HEK293 (cell line): ENCODE measurements around the gene ADGRF4.

Source experiments
- CTCF ChIA-PET: fragments of 350-600 bp; formaldehyde crosslinking; extraction: SDS; loops from one replicate; lab custom pipeline; 2021; ENCODE audit warnings: antibody characterized with exemption; lab: Yijun Ruan, JAX
- POLR2A ChIA-PET: fragments of 300-600 bp; formaldehyde crosslinking; extraction: SDS; loops from one replicate; lab custom pipeline; 2020; ENCODE audit warnings: antibody characterized with exemption, inconsistent platforms; lab: Yijun Ruan, JAX
- H3K27ac ChIP-seq: fragments of 200-500 bp; sonication (Bioruptor generic); 2 replicates; pipeline ENCODE4 v1.5.1; 2014; ENCODE audit warnings: low read depth, low read length, control low read depth, inconsistent platforms; ENCODE audit errors: extremely low read depth
- H3K36me3 ChIP-seq, 2 experiments: fragments of 200-500 bp in 1 of 2; sonication (Bioruptor generic) in 1 of 2; 1 replicate in 1 of 2; 2 replicates in 1 of 2; pipeline ENCODE4 v1.5.1; 2014 to 2017; ENCODE audit warnings: inconsistent platforms in 2 of 2, low read length in 2 of 2; ENCODE audit not compliant: control insufficient read depth in 2 of 2, insufficient read depth in 1 of 2
- H3K4me1 ChIP-seq: fragments of 200-500 bp; sonication (Bioruptor generic); 2 replicates; pipeline ENCODE4 v1.5.1; 2014; ENCODE audit warnings: mild to moderate bottlenecking, low read length, inconsistent platforms; ENCODE audit not compliant: control insufficient read depth, insufficient read depth
- H3K4me3 ChIP-seq: 2 replicates; pipeline ENCODE4 v1.5.1; 2011; ENCODE audit warnings: low read depth, mild to moderate bottlenecking, control low read depth, low read length, moderate library complexity
- H3K9me3 ChIP-seq: fragments of 200-500 bp; sonication (Bioruptor generic); 2 replicates; pipeline ENCODE4 v1.5.1; 2014; ENCODE audit warnings: low read depth, low read length, inconsistent platforms; ENCODE audit not compliant: control insufficient read depth, insufficient read depth
- GLI4 ChIP-seq: fragments of 450-650 bp; formaldehyde crosslinking; IDR thresholded peaks from 2 replicates; pipeline ENCODE4 v1.5.1; 2016; ENCODE audit warnings: missing biosample characterization, missing genetic modification characterization
- PRDM1 ChIP-seq: fragments of 450-650 bp; formaldehyde crosslinking; IDR thresholded peaks from 2 replicates; pipeline ENCODE4; 2016; ENCODE audit warnings: missing biosample characterization, missing genetic modification characterization
- PRDM10 ChIP-seq: fragments of 450-650 bp; formaldehyde crosslinking; IDR thresholded peaks from 2 replicates; pipeline ENCODE4 v1.5.1; 2016; ENCODE audit warnings: missing biosample characterization, missing genetic modification characterization
- PRDM6 ChIP-seq: fragments of 450-650 bp; formaldehyde crosslinking; IDR thresholded peaks from 2 replicates; pipeline ENCODE4 v1.5.1; 2017; ENCODE audit warnings: missing biosample characterization, missing genetic modification characterization
- SCRT2 ChIP-seq: fragments of 450-650 bp; formaldehyde crosslinking; IDR thresholded peaks from 2 replicates; pipeline ENCODE4 v1.5.1; 2016; ENCODE audit warnings: missing biosample characterization, missing genetic modification characterization
- TSHZ1 ChIP-seq: fragments of 450-650 bp; formaldehyde crosslinking; IDR thresholded peaks from 2 replicates; pipeline ENCODE4 v1.5.1; 2016; ENCODE audit warnings: missing biosample characterization, missing genetic modification characterization, borderline replicate concordance
- ZBTB20 ChIP-seq: fragments of 450-650 bp; formaldehyde crosslinking; IDR thresholded peaks from 2 replicates; pipeline ENCODE4 v1.5.1; 2016; ENCODE audit warnings: missing biosample characterization, missing genetic modification characterization
- ZBTB8A ChIP-seq: fragments of 450-650 bp; formaldehyde crosslinking; IDR thresholded peaks from 2 replicates; pipeline ENCODE4 v1.5.1; 2016; ENCODE audit warnings: missing biosample characterization, missing genetic modification characterization
- ZFP3 ChIP-seq: fragments of 450-650 bp; formaldehyde crosslinking; IDR thresholded peaks from 2 replicates; pipeline ENCODE4 v1.5.1; 2016; ENCODE audit warnings: low read depth, missing biosample characterization, missing genetic modification characterization
- ZNF132 ChIP-seq: fragments of 450-650 bp; formaldehyde crosslinking; IDR thresholded peaks from 2 replicates; pipeline ENCODE4 v1.5.1; 2017; ENCODE audit warnings: missing biosample characterization, missing genetic modification characterization, borderline replicate concordance
- ZNF2 ChIP-seq: fragments of 450-650 bp; formaldehyde crosslinking; IDR thresholded peaks from 2 replicates; pipeline ENCODE4 v1.5.1; 2016; ENCODE audit warnings: missing biosample characterization, missing genetic modification characterization
- ZNF202 ChIP-seq: fragments of 450-650 bp; formaldehyde crosslinking; IDR thresholded peaks from 2 replicates; pipeline ENCODE4 v1.5.1; 2016; ENCODE audit warnings: missing biosample characterization, missing genetic modification characterization, borderline replicate concordance
- ZNF214 ChIP-seq: fragments of 450-650 bp; formaldehyde crosslinking; IDR thresholded peaks from 2 replicates; pipeline ENCODE4 v1.5.1; 2017; ENCODE audit warnings: missing biosample characterization, mild to moderate bottlenecking, missing genetic modification characterization, borderline replicate concordance
- ZNF248 ChIP-seq: fragments of 450-650 bp; formaldehyde crosslinking; IDR thresholded peaks from 2 replicates; pipeline ENCODE4 v1.5.1; 2017; ENCODE audit warnings: missing biosample characterization, missing genetic modification characterization
- ZNF26 ChIP-seq: fragments of 450-650 bp; formaldehyde crosslinking; IDR thresholded peaks from 2 replicates; pipeline ENCODE4 v1.5.1; 2016; ENCODE audit warnings: missing biosample characterization, missing genetic modification characterization
- ZNF302 ChIP-seq: fragments of 450-650 bp; formaldehyde crosslinking; IDR thresholded peaks from 2 replicates; pipeline ENCODE4 v1.5.1; 2016; ENCODE audit warnings: missing biosample characterization, missing genetic modification characterization, low read depth
- ZNF529 ChIP-seq: fragments of 450-650 bp; formaldehyde crosslinking; IDR thresholded peaks from 2 replicates; pipeline ENCODE4 v1.5.1; 2017; ENCODE audit warnings: missing genetic modification characterization, missing biosample characterization; ENCODE audit not compliant: insufficient replicate concordance
- ZNF530 ChIP-seq: fragments of 450-650 bp; formaldehyde crosslinking; IDR thresholded peaks from 2 replicates; pipeline ENCODE4 v1.5.1; 2016; ENCODE audit warnings: low read depth, missing biosample characterization, missing genetic modification characterization
- ZNF626 ChIP-seq: fragments of 450-650 bp; sonication (Bioruptor Pico); formaldehyde crosslinking; IDR thresholded peaks from 2 replicates; pipeline ENCODE4 v1.5.1; 2018; ENCODE audit warnings: missing biosample characterization, missing genetic modification characterization, inconsistent platforms
- ZNF639 ChIP-seq: fragments of 450-650 bp; formaldehyde crosslinking; IDR thresholded peaks from 2 replicates; pipeline ENCODE4 v1.5.1; 2016; ENCODE audit warnings: missing biosample characterization, missing genetic modification characterization
- ZNF660 ChIP-seq: fragments of 450-650 bp; IDR thresholded peaks from 2 replicates; pipeline ENCODE4 v1.5.1; 2018; ENCODE audit warnings: missing biosample characterization, mild to moderate bottlenecking, missing genetic modification characterization
- ZNF747 ChIP-seq: fragments of 450-650 bp; formaldehyde crosslinking; IDR thresholded peaks from 2 replicates; pipeline ENCODE4 v1.5.1; 2016; ENCODE audit warnings: missing biosample characterization, missing genetic modification characterization
- ZNF777 ChIP-seq: fragments of 450-650 bp; formaldehyde crosslinking; IDR thresholded peaks from 2 replicates; pipeline ENCODE4 v1.5.1; 2017; ENCODE audit warnings: missing biosample characterization, missing genetic modification characterization, borderline replicate concordance
- ZSCAN30 ChIP-seq: fragments of 450-650 bp; IDR thresholded peaks from 2 replicates; pipeline ENCODE4 v1.5.1; 2018; ENCODE audit warnings: missing biosample characterization, mild to moderate bottlenecking, missing genetic modification characterization, moderate library complexity
- ZXDB ChIP-seq: fragments of 450-650 bp; formaldehyde crosslinking; IDR thresholded peaks from 2 replicates; pipeline ENCODE4 v1.5.1; 2016; ENCODE audit warnings: missing biosample characterization, missing genetic modification characterization

The ADGRF4 gene

GRCh38 chr6:47718571-47718970 lies 20.2 kb downstream of the ADGRF4 start:
- ChIA-PET POLR2A (no interaction called here), CTCF (interaction anchor here (1.0 to 1.3 kb wide), 2 partner anchors 9 to 15 kb away, joined by 3 to 4 read pairs; no protein-coding TSS in a partner anchor)
- H3K4me3 ChIP-seq, result no peak overlapping the region
- no peak overlapping the region for H3K27ac ChIP-seq
- peaks cover 16% of the 10 kb centered on the region for H3K4me1 ChIP-seq
- no peaks in the 10 kb centered on the region for H3K9me3 ChIP-seq
- TF ChIP-seq ZNF530 (tag by site-specific recombination), result no peak
- no peak for TF ChIP-seq ZNF777 (tag by site-specific recombination)
- peak; percentile 52; the same call in 1 of the 2 replicates for TF ChIP-seq ZNF26 (tag by site-specific recombination)
- no peak for TF ChIP-seq ZSCAN30
- peak; percentile 45; the same call in 1 of the 2 replicates for TF ChIP-seq SCRT2
- TF ChIP-seq ZNF747 (tag by site-specific recombination), result no peak
- TF ChIP-seq ZNF214, result no peak
- no peaks in the 10 kb centered on the region for H3K36me3 ChIP-seq

- CTCF ChIA-PET, result interaction anchor here (0.8 to 1.4 kb wide), 3 partner anchors 87 to 623 kb away, joined by 3 to 8 read pairs (median 4); no protein-coding TSS in a partner anchor
- no peak for TF ChIP-seq ZFP3 (tag by site-specific recombination)
- TF ChIP-seq ZBTB20 (tag by site-specific recombination), result no peak
- TF ChIP-seq ZNF660 (tag by site-specific recombination), result no peak
- no peak for TF ChIP-seq ZBTB8A
- no peak for TF ChIP-seq PRDM1 (tag by site-specific recombination)
- no peak for TF ChIP-seq ZNF2 (tag by site-specific recombination)
- TF ChIP-seq ZNF529 (tag by site-specific recombination), result no peak
- TF ChIP-seq TSHZ1 (tag by site-specific recombination), result no peak
- no peak for TF ChIP-seq ZXDB (tag by site-specific recombination)
- TF ChIP-seq ZNF248 (tag by site-specific recombination), result no peak
- no peak for TF ChIP-seq ZNF626 (tag by site-specific recombination)
- TF ChIP-seq PRDM10 (tag by site-specific recombination), result no peak
- no peak for TF ChIP-seq ZNF302 (tag by site-specific recombination)
- TF ChIP-seq ZNF202 (tag by site-specific recombination), result no peak
- no peak for TF ChIP-seq ZNF132 (tag by site-specific recombination)
- TF ChIP-seq PRDM6, result no peak
- TF ChIP-seq ZNF639, result no peak
- TF ChIP-seq GLI4, result no peak
Observed at GRCh38 chr6:47721189-47721588, 22.8 kb downstream of the ADGRF4 start.

More at GRCh38 chr6:47721189-47721588, 22.8 kb downstream of the ADGRF4 start:
- Histone ChIP-seq H3K4me1 (peaks cover 16% of the 10 kb centered on the region), H3K27ac (no peak overlapping the region), H3K4me3 (no peak overlapping the region), H3K9me3 (no peaks in the 10 kb centered on the region), H3K36me3 (no peaks in the 10 kb centered on the region)
- POLR2A ChIA-PET, result no interaction called here
